NCI-H1694 treated with DMSO at 0.1 percent for 48 hours (cell line): Measurements from ENCODE around the gene SNRPA.
A peak's percentile ranks its signal among the peaks of the same experiment; 100 is the strongest.
"Not testable (repeated sequence)": the region's sequence is repeated elsewhere in the genome, so short reads cannot be mapped to it uniquely, and the experiment has no call there.

Experiments
- DNase-seq: peaks from one replicate; lab custom pipeline; 2025; lab: John Stamatoyannopoulos, UW

SNRPA gene

DNA sequence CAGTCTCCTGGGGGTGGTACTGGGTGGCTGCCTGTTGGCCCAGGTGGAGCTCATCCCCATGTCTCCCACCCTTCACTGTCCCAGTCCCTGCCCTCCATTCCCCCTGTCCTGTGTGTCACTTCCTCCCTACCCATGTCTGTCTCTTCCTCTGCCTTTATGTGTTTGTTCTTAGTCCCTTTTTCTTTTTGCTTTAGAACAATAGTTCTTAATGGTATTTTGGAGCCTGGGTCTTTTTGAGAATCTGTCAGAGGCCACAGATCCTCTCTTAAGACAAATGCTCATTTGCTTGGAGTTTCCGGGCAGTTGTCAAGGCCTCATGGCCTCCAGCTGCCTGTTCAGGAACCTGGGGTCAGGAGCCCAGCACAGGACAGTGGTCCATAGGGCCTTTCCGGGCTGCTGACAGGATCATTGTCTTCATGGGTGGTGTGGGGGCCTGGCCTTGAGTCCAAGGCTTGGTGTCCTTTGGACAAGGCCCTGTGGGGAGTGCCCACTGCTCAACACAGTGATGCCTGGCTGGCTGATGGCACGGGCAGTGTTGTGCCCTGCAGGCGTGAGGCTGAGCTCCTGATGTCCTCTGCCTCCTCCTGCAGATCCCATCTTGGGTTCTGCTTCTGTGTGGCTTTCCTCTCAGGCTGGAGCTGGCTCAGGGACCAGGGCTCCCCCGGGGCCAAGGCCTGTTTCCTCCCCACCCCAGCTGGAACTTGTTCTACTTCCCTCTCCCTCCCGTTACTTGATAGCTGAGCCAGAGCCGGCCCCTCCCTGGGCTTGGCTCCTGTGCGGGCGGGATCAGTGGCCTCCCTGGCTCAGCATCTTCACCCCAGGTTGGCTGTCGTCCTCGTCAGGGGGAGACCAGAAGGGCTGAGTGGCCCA lies 51.5 kb downstream of the SNRPA start:
- no peak for DNase-seq

DNA sequence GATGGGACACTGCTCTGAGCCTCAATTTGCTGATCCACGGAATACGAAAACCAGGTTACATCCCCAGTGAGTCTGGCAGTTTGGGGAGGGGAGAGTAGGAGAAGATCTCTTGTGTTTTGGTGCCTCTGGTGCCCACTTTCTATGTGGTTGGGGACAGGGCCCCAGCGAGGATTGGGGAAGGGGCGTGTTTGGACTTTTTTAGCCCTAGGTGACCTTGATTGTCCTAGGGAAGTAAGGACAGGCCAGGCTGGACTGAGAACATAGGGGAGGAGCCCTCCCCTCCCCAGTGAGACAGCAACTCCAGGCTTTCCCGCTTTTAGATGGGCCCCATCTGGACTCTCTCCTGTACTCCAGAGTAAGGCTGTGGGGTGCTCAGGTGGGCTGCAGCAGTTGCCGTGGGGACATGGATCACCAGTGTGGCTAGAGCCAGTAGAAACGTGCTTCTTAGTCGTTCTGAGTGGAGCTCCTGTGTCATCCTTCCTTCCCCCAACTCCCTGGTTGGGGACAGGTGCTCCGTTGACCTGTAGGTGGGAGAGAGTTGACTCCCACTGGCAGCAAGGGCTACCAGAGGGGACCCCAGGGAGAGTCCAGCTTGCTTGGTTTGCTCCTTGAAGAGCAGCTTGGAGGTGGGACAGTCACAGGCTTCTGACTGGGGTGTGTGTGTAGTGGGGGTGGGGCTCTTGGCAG lies 52.3 kb downstream of the SNRPA start:
- no peak for DNase-seq

DNA sequence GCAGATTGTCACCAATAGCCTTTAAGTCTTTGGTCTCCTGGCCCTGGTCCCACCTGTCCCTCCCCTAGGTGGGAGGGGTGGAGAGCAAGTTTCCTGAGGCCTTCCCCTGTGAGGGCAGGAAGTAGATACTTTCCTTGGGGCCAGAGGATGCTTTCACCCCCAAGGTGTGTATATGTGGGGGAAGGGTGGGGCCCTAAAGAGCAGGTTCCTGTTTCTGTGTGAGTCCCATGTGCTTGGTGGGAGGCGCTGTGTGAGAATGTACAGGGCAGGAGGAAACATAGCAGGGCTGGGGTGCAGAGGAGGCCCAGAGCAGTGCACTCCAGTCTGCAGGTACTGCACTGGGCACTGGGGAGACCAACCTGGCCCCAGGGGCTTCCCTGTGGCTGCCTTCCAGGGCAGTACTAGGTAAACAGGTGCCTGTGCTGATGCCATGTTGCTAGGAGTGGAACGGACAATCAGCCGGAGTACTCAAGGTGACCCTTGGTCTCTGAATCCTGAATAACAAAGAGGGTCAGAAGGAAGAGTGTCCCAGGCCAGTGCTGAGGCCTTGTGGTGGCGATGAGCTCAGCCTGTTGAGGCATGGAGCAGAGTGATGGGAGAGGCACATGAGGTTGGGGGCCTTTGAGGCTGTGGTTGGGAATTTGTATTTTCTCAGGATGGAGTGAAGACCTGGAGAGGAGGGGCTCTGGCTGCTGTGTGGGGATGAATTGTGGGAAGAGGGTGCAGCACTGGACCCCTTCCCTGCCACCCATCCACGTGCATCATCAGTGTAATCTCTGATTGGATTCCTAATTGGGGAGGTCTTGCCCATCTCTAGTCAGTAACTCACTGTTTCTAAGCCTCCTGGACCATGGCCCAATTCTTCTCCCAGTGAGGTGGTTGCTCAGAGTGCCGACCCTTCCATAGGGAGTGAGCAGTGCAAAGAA lies 53.1 kb downstream of the SNRPA start:
- DNase-seq: no peak

DNA sequence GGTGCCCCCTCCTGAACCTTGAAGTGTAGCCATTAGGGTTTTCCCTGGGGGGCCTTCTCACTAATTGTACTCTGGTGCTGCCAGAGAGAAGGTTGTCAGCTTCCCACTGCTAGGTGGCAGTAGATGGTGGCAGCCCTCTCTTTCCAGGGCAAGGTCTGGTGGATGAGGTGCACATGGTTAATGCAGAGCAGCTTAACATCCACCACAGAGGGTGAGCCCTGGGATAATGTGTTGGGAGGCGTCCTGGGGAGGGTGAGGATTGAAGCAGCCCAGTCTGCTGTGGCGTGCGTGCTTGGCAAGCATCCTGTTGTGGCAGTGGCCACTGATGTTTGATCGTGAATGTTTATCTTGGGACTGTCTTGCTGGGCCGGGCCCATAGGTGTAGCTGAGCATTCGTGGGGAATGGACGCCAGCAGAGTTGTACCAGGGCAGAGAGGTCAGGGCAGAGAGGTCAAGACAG lies 53.8 kb downstream of the SNRPA start:
- no peak for DNase-seq

DNA sequence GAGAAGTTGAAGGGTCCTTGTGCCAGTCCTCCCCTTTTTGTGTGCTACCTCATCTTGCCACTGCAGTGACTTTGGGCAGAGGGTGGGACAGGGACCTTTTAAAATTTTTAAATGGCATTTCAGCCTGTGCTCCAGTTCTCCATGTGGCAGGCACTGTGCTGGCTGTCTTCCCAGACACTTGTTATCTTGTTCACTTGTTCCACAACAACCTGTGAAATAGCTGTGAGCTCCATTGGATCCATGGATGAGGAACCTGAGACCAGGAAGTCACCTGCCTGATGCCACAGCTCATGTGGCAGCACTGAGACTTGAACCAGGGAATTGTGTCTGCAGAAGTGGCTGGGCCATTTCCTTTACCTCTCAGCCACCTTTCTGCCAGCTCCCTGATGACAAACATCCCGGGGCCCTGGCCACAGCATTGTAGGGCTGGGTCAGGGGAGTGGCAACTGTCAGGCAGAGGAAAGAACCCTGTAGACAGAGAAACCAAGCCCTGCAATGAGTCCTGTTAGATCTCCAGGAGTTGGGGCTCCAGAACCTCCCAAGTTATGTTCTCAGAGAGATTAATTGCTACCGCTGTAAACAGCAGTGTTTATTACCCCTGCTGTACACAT lies 54.4 kb downstream of the SNRPA start:
- no peak for DNase-seq

DNA sequence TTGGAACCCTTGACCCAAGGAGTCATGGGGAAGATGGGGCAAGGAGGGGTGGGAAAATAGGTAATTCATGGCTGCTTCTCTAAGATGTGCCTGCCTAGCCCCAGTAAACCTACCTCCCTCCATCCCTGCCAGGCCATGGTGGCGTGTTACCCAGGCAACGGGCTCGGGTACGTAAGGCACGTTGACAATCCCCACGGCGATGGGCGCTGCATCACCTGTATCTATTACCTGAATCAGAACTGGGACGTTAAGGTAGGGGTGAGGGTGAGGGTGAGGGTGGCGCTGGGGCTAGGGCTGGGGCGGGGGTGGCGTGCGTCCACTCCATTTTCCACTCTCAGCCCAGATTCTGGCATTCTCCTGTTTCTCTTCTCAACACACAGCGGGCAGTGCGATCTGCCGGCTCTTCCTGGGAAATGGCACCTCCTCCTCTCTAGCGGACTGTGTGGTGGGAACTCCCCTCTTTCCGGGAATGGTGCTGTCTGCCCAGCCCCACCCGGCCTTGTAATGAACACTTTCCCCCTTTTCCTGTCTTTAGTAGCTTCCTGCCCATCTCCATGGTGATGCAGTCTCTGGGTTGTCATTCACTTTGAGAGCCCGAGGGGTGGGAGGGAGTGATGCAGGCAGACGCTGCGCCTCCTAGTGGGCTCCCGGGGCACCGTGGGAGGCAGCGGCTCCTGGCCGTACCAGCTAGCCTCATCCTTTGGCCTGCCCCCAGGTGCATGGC lies 55.6 kb downstream of the SNRPA start:
- peak; percentile 42 for DNase-seq

DNA sequence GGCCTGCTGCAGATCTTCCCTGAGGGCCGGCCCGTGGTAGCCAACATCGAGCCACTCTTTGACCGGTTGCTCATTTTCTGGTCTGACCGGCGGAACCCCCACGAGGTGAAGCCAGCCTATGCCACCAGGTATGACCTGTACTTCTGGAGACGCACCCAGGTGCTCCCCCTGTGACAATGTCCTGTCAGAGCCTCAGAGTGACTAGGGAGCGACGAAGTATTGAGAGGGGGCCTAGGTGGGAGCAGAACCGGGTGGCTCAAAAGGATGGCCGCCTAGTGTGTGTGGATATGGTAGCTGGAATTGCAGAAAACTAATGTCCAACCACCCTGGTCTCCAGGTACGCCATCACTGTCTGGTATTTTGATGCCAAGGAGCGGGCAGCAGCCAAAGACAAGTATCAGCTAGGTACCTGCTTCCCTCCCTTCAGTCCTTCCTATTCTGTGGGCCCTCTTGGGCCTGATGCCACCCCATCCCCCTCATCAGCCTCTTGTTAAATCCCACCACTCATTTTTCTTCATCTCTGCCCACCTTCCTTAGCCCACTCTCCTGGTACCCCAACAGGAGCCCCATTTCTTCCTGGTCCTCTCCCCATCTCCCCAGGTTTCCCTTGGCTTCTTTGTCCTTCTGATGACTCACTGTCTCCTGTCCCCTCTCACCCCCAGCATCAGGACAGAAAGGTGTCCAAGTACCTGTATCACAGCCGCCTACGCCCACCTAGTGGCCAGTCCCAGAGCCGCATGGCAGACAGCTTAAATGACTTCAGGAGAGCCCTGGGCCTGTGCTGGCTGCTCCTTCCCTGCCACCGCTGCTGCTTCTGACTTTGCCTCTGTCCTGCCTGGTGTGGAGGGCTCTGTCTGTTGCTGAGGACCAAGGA lies 56.4 kb downstream of the SNRPA start:
- no peak for DNase-seq

DNA sequence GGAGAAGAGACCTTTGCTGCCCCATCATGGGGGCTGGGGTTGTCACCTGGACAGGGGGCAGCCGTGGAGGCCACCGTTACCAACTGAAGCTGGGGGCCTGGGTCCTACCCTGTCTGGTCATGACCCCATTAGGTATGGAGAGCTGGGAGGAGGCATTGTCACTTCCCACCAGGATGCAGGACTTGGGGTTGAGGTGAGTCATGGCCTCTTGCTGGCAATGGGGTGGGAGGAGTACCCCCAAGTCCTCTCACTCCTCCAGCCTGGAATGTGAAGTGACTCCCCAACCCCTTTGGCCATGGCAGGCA lies 57.0 kb downstream of the SNRPA start:
- DNase-seq: no peak

DNA sequence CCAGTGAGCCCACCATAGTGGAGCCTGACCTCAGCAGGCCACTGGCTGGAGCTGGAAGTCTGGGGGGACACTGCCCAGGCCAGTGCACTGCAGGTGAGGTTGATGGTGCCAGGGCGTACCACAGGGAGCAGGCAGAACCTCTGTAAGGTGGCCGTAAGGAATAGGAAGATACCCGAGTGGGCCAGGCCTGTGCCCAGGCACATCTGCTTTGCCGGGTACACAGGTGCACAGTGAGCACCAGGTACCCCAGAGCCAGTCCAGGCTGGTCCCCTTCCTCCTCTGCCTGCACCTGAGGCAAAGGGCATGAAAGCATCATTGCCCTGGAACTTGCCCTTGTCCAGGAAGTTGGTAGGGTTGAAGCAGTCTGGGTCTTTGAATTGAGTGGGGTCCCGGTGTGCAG lies 57.5 kb downstream of the SNRPA start:
- DNase-seq: no peak

DNA sequence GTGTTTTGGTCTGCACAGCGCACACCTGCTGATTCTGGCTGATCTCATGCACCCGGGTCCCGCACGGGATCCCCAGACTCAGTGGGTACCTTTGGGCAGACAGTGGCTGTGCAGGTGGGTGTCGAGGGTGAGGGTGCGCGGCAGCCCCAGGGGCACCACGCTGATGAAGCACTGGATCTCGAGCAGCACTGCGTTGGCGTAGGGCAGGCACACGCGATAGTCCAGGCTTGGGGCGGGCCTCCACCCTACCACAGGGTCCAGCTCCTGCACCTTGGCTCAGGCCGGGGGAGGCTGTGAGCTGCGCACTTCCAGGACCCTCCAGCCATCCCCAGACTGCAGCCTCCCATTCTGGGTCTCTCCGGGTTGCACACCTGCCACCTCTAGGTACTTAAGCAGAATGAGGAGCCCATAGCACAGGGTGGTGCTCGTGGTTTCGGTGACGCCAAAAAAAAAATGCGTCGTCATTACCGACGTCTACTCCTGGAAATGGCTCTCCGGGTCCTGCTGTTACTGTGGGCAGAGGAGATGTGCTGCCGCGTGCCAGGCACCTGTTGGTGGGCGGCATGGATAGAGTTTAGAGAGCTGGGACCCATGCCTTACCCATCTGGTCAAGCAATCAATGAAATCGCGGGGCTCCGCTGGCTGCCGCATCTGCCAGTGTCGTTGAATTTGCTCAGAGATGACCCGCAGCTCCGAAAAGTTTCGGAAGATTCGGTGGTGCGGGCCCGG lies 58.5 kb downstream of the SNRPA start:
- no peak for DNase-seq

DNA sequence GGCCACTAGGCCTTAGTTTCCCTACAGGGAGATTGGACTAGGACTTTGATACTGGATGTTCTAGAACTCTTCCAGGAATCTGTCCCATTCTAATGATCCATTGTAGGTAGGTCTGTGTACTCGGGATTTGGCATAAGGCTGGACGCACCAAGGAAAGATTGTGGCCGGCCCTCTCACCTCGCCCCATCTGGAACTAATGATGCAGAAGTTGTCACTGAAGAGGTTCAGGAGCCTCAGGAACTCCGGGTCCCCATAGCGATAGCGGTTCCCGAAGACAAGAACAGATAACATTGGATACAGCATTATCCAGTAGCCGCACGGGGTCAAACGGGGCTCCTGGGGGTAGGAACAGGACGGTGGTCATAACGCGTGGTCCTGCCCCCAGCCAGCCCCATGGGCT lies 59.2 kb downstream of the SNRPA start:
- DNase-seq: no peak

DNA sequence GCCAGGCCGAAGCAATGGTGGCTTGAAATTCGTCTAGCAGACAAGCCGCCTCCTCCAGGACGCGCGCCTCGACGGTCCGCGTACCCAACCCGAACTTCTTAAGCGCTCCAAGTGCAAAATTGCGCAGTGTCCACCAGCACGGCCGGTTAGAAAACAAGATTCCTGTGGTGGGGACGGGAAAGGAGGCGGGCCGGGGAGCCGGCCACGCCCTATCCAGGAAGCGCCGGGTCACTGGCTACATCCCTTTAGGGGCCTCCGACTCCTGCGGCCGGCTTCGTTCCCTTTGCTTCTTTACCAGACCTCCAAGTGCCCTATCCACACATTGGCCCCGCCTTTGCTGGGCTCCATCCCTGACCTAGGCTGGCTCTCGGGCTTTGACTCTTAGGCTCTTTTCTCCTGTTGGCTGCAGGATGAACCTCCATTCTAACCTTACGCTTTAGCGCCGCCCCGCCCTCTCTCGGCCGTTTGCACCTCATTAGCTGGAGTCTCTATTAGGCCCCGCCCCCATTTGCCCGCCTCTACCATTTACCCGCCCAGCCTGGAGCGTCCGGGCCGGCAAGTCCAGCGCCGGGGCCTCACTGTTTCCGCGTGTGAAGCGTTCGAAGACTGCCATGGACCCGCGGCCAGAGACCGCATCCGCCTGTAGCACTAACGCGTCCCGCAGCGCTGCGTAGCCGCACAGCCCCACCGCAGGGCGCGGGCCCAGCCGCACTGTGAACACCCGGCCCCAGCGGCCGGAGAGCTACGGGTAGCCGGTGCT lies 59.8 kb downstream of the SNRPA start:
- DNase-seq: not testable (repeated sequence)

DNA sequence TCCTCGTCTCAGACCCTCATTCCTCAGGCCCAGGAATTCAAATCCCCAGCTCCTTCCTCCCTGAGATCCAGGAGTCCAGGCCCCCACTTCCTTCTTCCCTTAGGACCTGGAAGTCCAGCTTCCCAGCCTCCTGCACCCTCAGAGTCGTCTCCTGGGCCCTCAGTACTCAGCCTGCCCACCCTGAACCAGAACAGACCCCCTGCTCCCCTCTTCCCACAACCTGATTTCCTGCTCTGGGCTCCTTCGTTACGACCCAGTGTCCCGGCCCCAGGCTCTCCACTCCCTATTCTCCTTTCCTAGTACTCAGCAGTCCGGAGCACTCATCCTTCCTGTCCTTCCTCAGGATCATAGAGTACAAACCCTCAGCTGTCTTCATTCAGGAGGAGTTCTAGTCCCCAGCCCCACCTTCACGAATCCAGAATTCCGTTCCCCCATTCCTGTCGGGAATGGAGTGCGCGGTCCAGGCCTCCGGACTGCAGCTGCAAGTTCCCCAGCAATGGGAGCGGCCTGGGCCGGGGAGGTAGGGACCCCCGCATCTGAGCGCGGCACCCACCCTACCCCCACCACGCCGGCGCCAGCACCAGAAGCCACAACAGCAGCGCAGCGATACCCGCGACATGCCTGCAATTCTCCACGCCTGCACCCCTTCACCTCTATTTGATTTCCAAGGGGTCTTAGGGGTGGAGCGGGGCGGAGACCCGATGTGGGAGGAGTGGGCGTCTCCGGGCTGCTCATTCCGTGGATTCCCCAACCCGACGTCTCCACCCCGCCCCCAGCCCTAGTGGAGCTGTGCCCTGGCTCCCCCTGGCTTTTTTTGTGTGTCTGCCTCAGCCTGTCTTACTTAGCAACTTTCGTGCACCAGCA lies 60.7 kb downstream of the SNRPA start:
- DNase-seq: no peak

DNA sequence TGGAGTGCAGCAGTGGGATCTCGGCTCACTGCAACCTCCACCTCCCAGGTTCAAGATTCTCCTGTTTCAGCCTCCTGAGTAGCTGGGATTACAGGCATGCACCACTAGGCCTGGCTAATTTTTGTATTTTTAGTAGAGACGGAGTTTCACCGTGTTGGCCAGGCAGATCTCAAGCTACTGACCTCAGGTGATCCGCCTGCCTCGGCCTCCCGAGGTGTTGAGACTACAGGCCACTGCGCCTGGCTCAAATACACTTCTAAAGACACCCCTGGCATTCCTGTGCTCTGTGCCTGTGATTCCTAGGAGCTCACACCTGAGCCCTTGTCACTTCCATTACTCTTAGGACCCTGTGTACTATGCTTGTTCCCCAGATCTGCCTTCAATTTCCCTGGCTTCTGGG lies 61.6 kb downstream of the SNRPA start:
- not testable (repeated sequence) for DNase-seq

DNA sequence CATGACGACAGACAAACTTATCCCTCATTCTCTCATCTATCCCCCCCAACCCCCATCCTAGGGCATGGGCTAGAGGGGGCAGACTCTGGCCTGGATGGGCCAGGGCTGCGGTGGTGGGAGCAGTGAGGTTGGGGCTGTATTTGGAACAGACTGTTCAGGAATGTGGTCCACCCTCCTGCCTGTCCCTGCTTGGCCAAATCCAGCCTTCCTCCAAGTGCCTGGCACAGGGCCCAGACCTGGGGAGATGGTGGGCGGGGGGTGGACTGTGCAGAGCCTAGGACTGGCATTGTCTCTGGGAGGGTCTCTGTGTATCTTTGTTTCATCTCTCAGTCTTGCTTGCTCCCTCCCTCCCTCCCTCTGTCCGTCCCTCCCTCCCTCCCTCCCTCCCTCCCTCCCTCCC lies 62.2 kb downstream of the SNRPA start:
- no peak for DNase-seq
